8988T (cell line): ENCODE results near the gene MOGAT3.

ENCODE experiments used
- DNase-seq: peaks from one replicate; pipeline ENCODE4 v3.0.0; 2011

MOGAT3 gene

DNA sequence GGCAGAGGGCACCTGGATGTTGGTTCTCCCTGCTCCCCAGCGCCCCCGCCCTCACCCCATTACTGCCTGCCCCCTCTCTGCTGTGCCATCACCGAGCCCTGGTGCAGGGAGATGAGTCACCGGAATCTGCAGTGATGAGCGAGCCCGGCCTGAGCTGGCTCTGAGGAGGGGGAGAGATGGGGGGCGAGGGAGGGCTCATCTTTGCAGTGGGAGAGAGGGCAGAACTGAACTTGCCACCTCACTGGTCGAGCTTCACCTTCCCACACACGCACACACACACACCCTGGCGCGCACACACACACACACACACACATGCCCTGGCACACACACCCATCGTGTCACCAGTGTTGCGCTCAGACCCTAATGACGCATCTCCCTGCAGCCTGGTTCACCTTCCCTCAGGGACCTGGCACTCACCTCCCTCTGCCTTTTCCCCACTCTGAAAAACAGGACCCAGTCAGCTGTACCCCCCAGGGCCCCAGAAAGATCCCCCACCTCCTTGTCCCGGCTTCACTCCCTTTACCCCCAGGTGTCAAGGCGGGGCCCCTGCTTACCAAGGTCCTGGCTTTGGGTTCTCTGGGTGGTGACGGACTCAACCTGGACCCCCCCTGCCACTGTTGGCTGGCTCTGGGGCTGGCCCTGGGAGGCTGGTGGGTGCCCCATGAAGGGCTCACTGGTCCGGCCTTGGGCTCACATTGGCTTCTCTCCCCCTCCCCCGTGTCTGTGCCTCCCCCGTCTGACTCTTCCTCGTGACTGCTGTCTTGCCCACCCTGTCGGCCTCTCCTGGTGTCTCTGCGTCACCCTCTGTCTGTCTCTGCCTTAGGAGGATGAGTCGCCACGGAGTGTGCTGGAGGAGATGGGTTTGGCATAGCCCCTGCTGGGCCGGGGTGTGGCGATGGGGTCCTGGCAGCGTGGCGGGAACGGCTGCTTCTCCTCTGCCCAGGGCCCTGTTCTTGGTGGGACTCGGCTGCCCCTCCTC is 40.9 kb downstream of the MOGAT3 start:
- no peak for DNase-seq

DNA sequence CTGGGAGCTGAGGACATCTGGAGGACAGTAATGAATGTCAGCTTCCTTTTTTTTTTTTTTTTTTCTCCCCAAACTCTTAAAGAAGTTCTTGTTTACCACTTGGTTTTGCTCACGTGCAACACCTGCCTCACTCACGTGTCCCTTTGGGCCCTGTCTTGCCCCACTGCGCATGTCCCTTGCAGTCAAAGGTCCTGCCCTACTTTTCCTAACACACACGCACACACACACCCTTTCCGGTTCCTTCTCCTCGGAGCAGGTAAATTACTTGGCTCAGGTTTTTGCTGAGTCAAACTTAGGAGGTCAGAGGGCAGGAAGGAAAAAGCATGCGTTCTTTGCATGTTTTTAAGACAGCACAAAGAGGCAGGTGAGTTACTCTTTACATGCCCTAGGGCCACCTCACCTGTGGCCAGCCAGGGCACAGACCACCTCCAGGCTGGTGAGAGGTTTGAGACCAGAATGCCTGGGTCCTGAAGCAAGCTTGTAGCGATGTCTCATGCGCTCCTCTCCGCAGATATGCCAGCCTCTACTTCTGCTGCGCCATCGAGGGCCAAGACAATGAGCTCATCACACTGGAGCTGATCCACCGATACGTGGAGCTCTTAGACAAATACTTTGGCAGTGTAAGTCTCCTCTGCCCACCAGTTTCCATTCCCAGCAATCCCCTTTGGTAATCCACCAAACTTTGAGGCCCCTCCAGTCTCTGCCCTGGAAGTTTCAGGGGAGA is 43.8 kb downstream of the MOGAT3 start:
- no peak for DNase-seq

DNA sequence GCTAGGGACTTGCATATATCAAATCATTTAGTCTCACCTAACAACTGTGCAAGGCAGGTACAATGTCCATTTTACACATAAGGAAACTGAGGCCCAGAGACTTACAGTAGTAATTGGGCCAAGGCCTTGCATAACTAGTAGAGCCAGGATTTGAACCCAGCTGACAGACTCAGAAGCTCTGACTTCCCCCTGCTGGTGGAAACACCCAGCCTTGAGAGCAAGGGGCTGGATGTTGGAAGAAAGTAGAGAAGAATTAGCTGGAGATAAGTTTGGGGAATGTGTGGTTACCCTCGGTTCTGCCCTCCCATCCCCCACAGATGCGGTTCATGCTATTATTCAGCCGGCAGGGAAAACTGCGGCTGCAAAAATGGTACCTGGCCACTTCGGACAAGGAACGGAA is 44.6 kb downstream of the MOGAT3 start:
- DNase-seq, result no peak

DNA sequence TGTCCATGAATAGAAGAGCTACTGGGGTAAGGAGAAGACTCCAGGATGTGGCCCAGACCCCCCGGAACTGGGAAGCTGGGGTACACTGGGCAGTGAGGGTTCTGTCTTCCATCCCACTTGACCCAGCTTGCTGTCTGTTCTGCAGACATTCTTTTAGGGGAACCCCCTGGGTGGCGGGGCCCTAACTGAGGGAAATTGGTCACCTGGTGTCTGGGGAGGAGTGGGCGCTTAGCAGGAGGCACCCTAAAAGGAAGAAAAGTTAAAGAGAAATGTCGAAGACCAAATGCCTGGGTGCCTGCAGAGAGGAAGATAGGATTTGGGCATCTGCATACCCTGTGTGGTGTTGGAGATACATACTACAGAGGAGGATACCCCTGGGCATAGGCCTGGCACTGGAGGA is 45.5 kb downstream of the MOGAT3 start:
- no peak for DNase-seq

DNA sequence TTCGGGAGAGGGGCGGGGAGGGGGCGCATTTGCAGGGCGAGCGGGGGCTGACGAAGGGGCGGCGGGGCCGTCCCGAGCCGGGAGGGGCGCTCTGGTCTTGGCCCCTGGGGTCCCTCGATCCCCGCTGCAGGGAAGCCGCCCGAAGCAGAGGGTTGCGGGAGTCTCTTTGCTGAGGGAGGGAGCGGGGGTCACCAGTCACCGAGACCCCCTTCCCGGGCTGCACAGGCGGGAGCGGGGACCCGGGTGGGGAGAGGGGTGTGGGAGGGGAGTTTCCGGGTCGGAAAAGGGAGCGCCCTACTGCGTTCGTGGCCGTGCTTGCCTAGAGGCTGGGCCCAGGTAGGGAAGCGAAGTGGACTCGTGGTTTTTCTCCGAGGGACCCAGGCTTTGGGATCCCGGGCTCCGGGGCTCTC is 46.1 kb downstream of the MOGAT3 start:
- no peak for DNase-seq

DNA sequence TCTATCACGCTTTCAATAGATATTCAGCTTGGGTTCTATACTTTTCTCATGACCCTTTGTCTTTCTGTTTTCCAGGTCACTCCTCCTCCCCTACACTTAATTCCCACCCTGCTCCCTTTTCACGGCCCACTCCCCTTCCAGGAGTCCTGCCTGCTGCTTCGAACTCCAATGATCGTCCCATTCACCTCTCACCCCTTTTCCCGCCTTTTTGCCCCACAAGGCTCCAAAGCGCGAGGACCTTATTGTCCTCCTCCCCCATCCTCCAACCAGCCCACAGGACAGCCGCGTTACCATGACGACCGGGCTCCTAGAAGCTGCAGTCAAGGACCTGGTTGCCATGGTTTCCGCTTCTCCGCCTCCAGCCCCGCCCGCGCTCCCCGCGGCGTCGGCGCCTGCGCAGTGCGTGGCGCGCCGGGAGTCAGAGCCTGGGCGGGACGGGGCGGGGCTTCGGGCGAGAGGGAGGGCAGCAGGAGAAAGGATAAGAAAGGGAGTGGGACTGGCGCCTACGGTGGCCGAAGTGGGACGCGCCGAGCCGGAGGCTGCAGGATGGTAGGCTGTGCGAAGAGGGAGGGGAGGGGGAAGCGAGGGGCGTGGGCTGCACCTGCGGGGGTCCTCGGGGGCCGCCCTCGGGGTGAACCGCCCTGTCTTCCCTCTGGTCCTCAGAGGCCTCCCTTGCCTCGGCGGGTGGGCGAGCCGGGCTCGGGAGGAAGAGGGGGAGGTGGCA is 46.7 kb downstream of the MOGAT3 start, which contains the start of gene AP1S1:
TSS of gene AP1S1 (plus strand) at position 508 of the 724 bp plus-strand sequence. CDS start at position 547, 39 bp downstream.
- peak; percentile 86 for DNase-seq

DNA sequence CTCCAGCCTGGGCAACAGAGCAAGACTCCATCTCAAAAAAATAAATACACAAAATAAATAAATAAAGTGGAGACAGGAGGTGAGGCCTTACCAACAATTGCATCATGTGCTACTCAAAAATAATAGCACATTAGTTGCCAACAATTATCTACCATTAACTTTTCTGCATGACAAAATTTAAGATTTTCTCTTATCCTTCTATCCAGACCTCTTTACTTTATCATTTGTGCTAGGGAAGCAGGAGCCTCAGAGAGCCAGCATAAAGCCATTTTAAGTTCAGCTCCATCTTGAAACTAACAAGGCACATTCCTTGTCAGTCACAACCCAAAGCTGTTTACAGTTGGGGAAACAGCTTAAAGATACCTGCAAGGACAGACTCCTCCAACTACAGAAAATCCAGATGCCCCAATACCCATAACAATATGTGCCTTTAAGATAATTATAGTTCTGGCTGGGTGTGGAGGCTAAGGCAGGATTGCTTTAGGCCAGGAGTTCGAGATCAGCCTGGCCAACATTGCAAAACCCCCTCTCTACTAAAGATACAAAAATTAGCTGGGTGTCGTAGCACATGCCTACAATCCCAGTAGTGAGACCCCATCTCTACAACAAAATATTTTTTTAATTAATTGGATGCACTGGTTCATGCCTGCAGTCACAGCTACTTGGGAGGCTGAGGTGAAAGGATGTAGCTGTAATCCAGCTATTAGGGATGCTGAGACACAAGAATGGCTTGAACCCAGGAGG is 48.8 kb downstream of the MOGAT3 start:
- DNase-seq, result no peak
